MCF 10A (cell line): ENCODE measurements around the gene PSRC1. TPM values are rescaled to one million over a fixed set of nuclear protein-coding genes. Genes with fewer than 3 reads are reported as not detected.

Experiments used
- BruUV-seq: library from RNA; stranded (reverse); fragments of 400-500 nt; replicated peaks from 2 replicates; lab custom pipeline; 2021; lab: Mats Ljungman, UMichigan
- CTCF ChIA-PET: fragments of 300-600 bp; sonication (Branson Sonifier 250); formaldehyde crosslinking; extraction: SDS; loops from one replicate; lab custom pipeline; 2021; ENCODE audit warnings: antibody characterized with exemption, inconsistent platforms; lab: Yijun Ruan, JAX
- POLR2A ChIA-PET: fragments of 300-600, 350-650 bp; sonication (Branson Sonifier 250); formaldehyde crosslinking; extraction: SDS; loops from one replicate; lab custom pipeline; 2020; ENCODE audit warnings: antibody characterized with exemption, inconsistent platforms; lab: Yijun Ruan, JAX
- DNase-seq: peaks from one replicate; pipeline ENCODE4 v3.0.0-alpha.2; 2018; ENCODE audit not compliant: unreplicated experiment
- H3K27ac Mint-ChIP-seq: one replicate; pipeline ENCODE4 v1.8.0; 2022; ENCODE audit warnings: mild to moderate bottlenecking, low read depth, mixed read lengths; ENCODE audit not compliant: unreplicated experiment
- H3K27me3 Mint-ChIP-seq: one replicate; pipeline ENCODE4 v1.8.0; 2022; ENCODE audit warnings: mixed read lengths; ENCODE audit not compliant: insufficient read depth, unreplicated experiment
- H3K36me3 Mint-ChIP-seq: one replicate; pipeline ENCODE4 v1.8.0; 2022; ENCODE audit warnings: mild to moderate bottlenecking, moderate library complexity, mixed read lengths; ENCODE audit not compliant: insufficient read depth, unreplicated experiment
- H3K4me1 Mint-ChIP-seq: one replicate; pipeline ENCODE4 v1.8.0; 2022; ENCODE audit warnings: mixed read lengths; ENCODE audit not compliant: insufficient read depth, unreplicated experiment
- H3K4me3 Mint-ChIP-seq: one replicate; pipeline ENCODE4 v1.8.0; 2022; ENCODE audit warnings: mild to moderate bottlenecking, moderate library complexity, mixed read lengths; ENCODE audit not compliant: unreplicated experiment
- H3K9me3 Mint-ChIP-seq: one replicate; pipeline ENCODE4 v1.8.0; 2022; ENCODE audit warnings: mixed read lengths; ENCODE audit not compliant: unreplicated experiment
- intact Hi-C: fragments of 100-400 bp; cut with micrococcal nuclease; formaldehyde crosslinking; loops from 2 replicates; pipeline ENCODE4 v1.14.1; 2022
- total RNA-seq: library from RNA; stranded (reverse); gene quantifications from 2 replicates; pipeline ENCODE4 v1.2.3, GENCODE V29; 2022
- TF ChIP-seq, protein P1 (sequence below): fragments of 200-600 bp; IDR thresholded peaks from one replicate; pipeline ENCODE4 v1.8.0; 2022; ENCODE audit warnings: antibody characterized with exemption, mild to moderate bottlenecking; ENCODE audit not compliant: unreplicated experiment

PSRC1 gene
- total RNA-seq, 1 experiment from 2014 or later = 19.4 TPM

DNA sequence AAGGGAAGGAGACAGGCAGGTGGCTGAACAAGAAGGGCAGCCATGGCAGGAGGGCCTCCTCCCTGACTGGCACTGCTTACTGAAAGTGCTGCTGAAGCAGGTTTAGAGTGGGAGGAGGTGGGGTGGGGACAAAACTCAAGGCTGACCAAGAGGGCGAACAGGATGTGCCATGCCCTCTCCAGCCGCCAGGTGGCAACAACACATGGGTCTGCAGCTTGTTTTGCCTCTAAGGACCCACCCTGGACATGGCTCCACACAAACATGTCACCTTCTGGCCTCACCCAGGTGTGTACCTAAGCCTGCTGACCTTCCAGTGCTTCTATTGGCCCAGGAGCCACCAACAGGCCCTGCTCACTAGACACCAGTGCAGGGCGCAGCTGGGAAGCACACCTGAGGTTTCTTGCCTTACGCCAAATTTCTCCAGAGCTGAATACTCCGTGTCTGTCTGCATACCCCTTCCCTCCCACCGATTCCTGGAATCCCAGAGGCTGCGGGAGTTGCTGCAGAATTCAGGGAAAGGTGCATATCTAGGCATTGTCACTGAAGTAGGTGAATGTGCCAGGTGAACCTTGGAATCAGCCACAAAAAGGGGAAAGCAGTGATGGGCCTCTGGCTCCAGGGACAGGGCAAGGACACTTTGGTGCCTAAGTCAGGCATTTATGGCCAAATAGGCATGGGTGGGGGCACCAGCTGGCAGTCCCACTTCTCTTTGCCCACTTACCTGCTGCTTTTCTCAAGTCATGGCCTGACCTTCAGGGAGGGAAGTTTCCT, 5.3 kb downstream of the PSRC1 start:
- ChIA-PET CTCF (interaction anchor here (0.6 to 5.7 kb wide), 31 partner anchors 9 to 255 kb away, joined by 3 to 102 read pairs (median 4); partner anchors contain the start of gene SORT1), POLR2A (interaction anchor here (0.6 to 4.2 kb wide), 10 partner anchors 15 to 148 kb away, joined by 3 to 35 read pairs (median 4); partner anchors contain the start of genes PSMA5, SARS1 and SORT1)
- DNase-seq = peak; percentile 70
- no peaks in the 10 kb centered on the region for H3K9me3 Mint-ChIP-seq
- no TSS peak for BruUV-seq
- no peaks in the 10 kb centered on the region for H3K27me3 Mint-ChIP-seq
- intact Hi-C loops = loop anchor here (1.0 to 5.0 kb wide), 2 partner anchors 122 to 255 kb away; no protein-coding TSS in a partner anchor
- H3K4me1 Mint-ChIP-seq = peaks cover 48% of the 10 kb centered on the region
- no peak overlapping the region for H3K4me3 Mint-ChIP-seq
- TF ChIP-seq, protein P1, sequence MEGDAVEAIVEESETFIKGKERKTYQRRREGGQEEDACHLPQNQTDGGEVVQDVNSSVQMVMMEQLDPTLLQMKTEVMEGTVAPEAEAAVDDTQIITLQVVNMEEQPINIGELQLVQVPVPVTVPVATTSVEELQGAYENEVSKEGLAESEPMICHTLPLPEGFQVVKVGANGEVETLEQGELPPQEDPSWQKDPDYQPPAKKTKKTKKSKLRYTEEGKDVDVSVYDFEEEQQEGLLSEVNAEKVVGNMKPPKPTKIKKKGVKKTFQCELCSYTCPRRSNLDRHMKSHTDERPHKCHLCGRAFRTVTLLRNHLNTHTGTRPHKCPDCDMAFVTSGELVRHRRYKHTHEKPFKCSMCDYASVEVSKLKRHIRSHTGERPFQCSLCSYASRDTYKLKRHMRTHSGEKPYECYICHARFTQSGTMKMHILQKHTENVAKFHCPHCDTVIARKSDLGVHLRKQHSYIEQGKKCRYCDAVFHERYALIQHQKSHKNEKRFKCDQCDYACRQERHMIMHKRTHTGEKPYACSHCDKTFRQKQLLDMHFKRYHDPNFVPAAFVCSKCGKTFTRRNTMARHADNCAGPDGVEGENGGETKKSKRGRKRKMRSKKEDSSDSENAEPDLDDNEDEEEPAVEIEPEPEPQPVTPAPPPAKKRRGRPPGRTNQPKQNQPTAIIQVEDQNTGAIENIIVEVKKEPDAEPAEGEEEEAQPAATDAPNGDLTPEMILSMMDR = peak; percentile 92
- peaks cover 6% of the 10 kb centered on the region for H3K36me3 Mint-ChIP-seq
- peak overlapping the region; percentile 16 for H3K27ac Mint-ChIP-seq

DNA sequence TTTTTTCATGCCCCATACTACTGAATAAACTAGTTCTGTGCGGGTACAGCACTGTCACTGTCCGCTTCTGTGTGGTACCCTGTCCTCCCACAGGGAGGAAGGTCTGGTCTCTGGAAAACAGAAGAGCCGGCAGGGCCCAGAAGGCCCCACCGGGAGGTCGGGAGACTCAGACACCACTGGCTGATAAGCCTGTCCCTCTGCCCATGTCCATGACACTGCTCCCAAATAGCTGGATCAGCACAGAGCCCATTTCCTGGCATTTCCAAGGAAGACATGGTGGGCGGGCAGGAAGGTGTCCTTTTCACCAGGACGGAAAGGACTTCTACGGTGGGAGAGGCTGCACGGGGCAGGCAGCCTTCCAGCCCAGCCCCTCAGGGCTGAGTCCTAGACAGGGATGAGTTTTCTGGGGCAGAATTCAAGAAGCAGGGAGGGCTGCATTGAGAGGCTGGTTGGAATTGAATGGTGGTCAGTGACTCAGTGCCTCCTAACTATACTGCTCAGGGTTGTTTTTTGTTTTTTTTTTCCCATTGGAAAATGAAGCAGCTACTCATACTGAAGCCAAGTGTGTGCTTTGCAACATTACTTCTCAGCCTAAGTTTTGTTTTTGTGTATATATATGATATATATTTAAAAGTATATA, 7.1 kb downstream of the PSRC1 start:
- CTCF ChIA-PET = interaction anchor here (0.7 to 5.7 kb wide), 18 partner anchors 12 to 257 kb away, joined by 3 to 102 read pairs (median 6); partner anchors contain the start of genes CYB561D1 and SORT1
- POLR2A ChIA-PET = interaction anchor here (0.5 to 4.2 kb wide), 9 partner anchors 68 to 238 kb away, joined by 3 to 35 read pairs (median 5); partner anchors contain the start of genes PSMA5 and SORT1
- no TSS peak for BruUV-seq
- TF ChIP-seq, protein P1 = no peak
- H3K4me3 Mint-ChIP-seq = peak overlapping the region; percentile 72
- DNase-seq = no peak
- no peaks in the 10 kb centered on the region for H3K9me3 Mint-ChIP-seq
- intact Hi-C loops = loop anchor here (5.0 kb wide), 1 partner anchor 256 kb away; no protein-coding TSS in a partner anchor
- H3K4me1 Mint-ChIP-seq = peaks cover 30% of the 10 kb centered on the region
- H3K36me3 Mint-ChIP-seq = peaks cover 6% of the 10 kb centered on the region
- H3K27me3 Mint-ChIP-seq = no peaks in the 10 kb centered on the region
- peak overlapping the region; percentile 79 for H3K27ac Mint-ChIP-seq

DNA sequence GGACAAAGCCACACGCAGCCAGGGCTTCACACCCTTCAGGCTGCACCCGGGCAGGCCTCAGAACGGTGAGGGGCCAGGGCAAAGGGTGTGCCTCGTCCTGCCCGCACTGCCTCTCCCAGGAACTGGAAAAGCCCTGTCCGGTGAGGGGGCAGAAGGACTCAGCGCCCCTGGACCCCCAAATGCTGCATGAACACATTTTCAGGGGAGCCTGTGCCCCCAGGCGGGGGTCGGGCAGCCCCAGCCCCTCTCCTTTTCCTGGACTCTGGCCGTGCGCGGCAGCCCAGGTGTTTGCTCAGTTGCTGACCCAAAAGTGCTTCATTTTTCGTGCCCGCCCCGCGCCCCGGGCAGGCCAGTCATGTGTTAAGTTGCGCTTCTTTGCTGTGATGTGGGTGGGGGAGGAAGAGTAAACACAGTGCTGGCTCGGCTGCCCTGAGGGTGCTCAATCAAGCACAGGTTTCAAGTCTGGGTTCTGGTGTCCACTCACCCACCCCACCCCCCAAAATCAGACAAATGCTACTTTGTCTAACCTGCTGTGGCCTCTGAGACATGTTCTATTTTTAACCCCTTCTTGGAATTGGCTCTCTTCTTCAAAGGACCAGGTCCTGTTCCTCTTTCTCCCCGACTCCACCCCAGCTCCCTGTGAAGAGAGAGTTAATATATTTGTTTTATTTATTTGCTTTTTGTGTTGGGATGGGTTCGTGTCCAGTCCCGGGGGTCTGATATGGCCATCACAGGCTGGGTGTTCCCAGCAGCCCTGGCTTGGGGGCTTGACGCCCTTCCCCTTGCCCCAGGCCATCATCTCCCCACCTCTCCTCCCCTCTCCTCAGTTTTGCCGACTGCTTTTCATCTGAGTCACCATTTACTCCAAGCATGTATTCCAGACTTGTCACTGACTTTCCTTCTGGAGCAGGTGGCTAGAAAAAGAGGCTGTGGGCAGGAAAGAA, 8.1 kb downstream of the PSRC1 start:
- no TSS peak for BruUV-seq
- Mint-ChIP-seq H3K27me3 (no peaks in the 10 kb centered on the region), H3K4me1 (peaks cover 29% of the 10 kb centered on the region), H3K9me3 (no peaks in the 10 kb centered on the region), H3K36me3 (peaks cover 6% of the 10 kb centered on the region), H3K27ac (peak overlapping the region; percentile 79), H3K4me3 (peak overlapping the region; percentile 72)
- intact Hi-C loops = loop anchor here (1.0 to 5.0 kb wide), 2 partner anchors 12 to 257 kb away; no protein-coding TSS in a partner anchor
- ChIA-PET CTCF (interaction anchor here (5.3 to 5.7 kb wide), 2 partner anchors 11 to 123 kb away, joined by 43 to 102 read pairs; partner anchors contain the start of gene SORT1), POLR2A (interaction anchor here (0.6 to 2.4 kb wide), 7 partner anchors 12 to 124 kb away, joined by 3 to 11 read pairs (median 4); no protein-coding TSS in a partner anchor)
- TF ChIP-seq, protein P1 = no peak
- peak; percentile 94 for DNase-seq
